ENCODE results near the gene MICAL3. TPM values are rescaled to one million over a fixed set of nuclear protein-coding genes. Genes with fewer than 3 reads are reported as not detected.

MICAL3 gene
- polyA plus RNA-seq, 1 donor from 2014 or later, result 28.1 TPM

DNA sequence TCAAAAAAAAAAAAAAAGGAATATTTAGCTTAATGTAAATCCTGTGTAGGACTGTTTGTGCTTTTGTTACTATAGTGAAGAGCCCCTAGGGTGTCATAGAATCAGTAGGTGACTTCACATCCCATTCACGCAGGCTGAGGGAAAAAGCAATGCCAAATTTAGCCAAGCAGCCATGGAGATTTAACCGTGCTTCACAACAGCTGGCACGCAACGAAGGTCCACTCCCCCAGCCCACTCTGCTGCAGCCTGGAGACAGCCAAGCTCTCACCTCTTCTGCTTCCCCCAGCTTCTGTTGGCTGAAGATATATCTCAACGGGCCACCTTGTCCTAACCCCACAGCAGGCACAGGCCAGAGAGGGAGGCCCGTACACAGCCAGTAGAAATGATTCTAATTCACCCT lies 171.3 kb downstream of the MICAL3 start:
- Histone ChIP-seq H3K9ac (ENCODE audit: low read length) (no peak overlapping the region), H4K20me1 (ENCODE audit: insufficient read depth) (no peaks in the 10 kb centered on the region), H3K79me2 (replicated peaks; ENCODE audit: insufficient read depth, low read length) (no peaks in the 10 kb centered on the region), H3F3A (ENCODE audit: insufficient read depth, low read length, poor library complexity, severe bottlenecking) (no peaks in the 10 kb centered on the region), H3K27me3 (ENCODE audit: insufficient read depth, low read depth, low read length) (no peaks in the 10 kb centered on the region), H3K36me3 (ENCODE audit: insufficient read depth, low read length) (no peaks in the 10 kb centered on the region), H3K4me2 (ENCODE audit: low read length) (no peak overlapping the region), H2AFZ (ENCODE audit: low read depth, low read length) (no peak overlapping the region), H3K9me2 (ENCODE audit: insufficient read depth, low read length) (no peaks in the 10 kb centered on the region), H3K27ac (ENCODE audit: low read length) (no peak overlapping the region), H3K9me3 (ENCODE audit: low read length) (no peaks in the 10 kb centered on the region), H3K4me3 (ENCODE audit: low read length) (no peak overlapping the region)
- TF ChIP-seq TAF1 (IDR thresholded peaks at IDR 0.05; ENCODE audit: low read depth) (no peak), POLR2AphosphoS5 (IDR thresholded peaks at IDR 0.05) (no peak), SMC3 (conservative IDR thresholded peaks at IDR 0.05; ENCODE audit: poor library complexity) (no peak), EZH2 (IDR thresholded peaks at IDR 0.05; ENCODE audit: borderline replicate concordance, insufficient read depth, low read length, poor library complexity, severe bottlenecking) (no peak), MXI1 (conservative IDR thresholded peaks at IDR 0.05; ENCODE audit: poor library complexity, severe bottlenecking) (no peak), RAD21 (conservative IDR thresholded peaks at IDR 0.05) (no peak), EP300 (conservative IDR thresholded peaks at IDR 0.05; ENCODE audit: poor library complexity, severe bottlenecking) (no peak)
- TF ChIP-seq, protein P1, sequence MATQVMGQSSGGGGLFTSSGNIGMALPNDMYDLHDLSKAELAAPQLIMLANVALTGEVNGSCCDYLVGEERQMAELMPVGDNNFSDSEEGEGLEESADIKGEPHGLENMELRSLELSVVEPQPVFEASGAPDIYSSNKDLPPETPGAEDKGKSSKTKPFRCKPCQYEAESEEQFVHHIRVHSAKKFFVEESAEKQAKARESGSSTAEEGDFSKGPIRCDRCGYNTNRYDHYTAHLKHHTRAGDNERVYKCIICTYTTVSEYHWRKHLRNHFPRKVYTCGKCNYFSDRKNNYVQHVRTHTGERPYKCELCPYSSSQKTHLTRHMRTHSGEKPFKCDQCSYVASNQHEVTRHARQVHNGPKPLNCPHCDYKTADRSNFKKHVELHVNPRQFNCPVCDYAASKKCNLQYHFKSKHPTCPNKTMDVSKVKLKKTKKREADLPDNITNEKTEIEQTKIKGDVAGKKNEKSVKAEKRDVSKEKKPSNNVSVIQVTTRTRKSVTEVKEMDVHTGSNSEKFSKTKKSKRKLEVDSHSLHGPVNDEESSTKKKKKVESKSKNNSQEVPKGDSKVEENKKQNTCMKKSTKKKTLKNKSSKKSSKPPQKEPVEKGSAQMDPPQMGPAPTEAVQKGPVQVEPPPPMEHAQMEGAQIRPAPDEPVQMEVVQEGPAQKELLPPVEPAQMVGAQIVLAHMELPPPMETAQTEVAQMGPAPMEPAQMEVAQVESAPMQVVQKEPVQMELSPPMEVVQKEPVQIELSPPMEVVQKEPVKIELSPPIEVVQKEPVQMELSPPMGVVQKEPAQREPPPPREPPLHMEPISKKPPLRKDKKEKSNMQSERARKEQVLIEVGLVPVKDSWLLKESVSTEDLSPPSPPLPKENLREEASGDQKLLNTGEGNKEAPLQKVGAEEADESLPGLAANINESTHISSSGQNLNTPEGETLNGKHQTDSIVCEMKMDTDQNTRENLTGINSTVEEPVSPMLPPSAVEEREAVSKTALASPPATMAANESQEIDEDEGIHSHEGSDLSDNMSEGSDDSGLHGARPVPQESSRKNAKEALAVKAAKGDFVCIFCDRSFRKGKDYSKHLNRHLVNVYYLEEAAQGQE (IDR thresholded peaks at IDR 0.05; ENCODE audit: borderline replicate concordance), result no peak
- TF ChIP-seq, protein P2, sequence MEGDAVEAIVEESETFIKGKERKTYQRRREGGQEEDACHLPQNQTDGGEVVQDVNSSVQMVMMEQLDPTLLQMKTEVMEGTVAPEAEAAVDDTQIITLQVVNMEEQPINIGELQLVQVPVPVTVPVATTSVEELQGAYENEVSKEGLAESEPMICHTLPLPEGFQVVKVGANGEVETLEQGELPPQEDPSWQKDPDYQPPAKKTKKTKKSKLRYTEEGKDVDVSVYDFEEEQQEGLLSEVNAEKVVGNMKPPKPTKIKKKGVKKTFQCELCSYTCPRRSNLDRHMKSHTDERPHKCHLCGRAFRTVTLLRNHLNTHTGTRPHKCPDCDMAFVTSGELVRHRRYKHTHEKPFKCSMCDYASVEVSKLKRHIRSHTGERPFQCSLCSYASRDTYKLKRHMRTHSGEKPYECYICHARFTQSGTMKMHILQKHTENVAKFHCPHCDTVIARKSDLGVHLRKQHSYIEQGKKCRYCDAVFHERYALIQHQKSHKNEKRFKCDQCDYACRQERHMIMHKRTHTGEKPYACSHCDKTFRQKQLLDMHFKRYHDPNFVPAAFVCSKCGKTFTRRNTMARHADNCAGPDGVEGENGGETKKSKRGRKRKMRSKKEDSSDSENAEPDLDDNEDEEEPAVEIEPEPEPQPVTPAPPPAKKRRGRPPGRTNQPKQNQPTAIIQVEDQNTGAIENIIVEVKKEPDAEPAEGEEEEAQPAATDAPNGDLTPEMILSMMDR (IDR thresholded peaks at IDR 0.05; ENCODE audit: poor library complexity, severe bottlenecking), result no peak

DNA sequence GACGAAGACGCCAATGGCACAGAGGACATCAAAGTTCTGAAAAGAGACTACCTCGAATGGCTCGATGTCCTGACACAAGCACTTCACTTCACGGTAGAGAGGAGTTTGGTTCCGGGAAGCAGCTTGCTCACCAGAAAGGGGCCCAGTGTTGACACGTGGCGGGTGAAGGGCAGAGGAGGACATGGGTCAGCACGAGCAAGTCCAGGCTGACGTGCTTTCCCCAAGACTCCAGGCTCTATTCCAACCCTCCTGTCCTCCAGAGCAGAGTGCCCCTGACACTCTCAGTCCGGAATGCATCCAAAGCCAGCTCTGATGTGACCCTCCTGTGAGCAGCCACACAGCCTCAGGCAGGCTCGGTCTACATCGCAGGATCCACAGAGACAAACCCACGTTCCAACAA lies 172.6 kb downstream of the MICAL3 start:
- Histone ChIP-seq H3K4me2 (ENCODE audit: low read length) (no peak overlapping the region), H3F3A (ENCODE audit: insufficient read depth, low read length, poor library complexity, severe bottlenecking) (no peaks in the 10 kb centered on the region), H4K20me1 (ENCODE audit: insufficient read depth) (no peaks in the 10 kb centered on the region), H3K79me2 (replicated peaks; ENCODE audit: insufficient read depth, low read length) (no peaks in the 10 kb centered on the region), H3K9ac (ENCODE audit: low read length) (no peak overlapping the region), H3K9me3 (ENCODE audit: low read length) (no peaks in the 10 kb centered on the region), H3K36me3 (ENCODE audit: insufficient read depth, low read length) (no peaks in the 10 kb centered on the region), H3K4me3 (ENCODE audit: low read length) (no peak overlapping the region), H3K27ac (ENCODE audit: low read length) (no peak overlapping the region), H2AFZ (ENCODE audit: low read depth, low read length) (no peak overlapping the region), H3K27me3 (ENCODE audit: insufficient read depth, low read depth, low read length) (no peaks in the 10 kb centered on the region), H3K9me2 (ENCODE audit: insufficient read depth, low read length) (no peaks in the 10 kb centered on the region)
- no peak for TF ChIP-seq EP300 (conservative IDR thresholded peaks at IDR 0.05; ENCODE audit: poor library complexity, severe bottlenecking)
- no peak for TF ChIP-seq EZH2 (IDR thresholded peaks at IDR 0.05; ENCODE audit: borderline replicate concordance, insufficient read depth, low read length, poor library complexity, severe bottlenecking)
- TF ChIP-seq RAD21 (conservative IDR thresholded peaks at IDR 0.05), result no peak
- TF ChIP-seq TAF1 (IDR thresholded peaks at IDR 0.05; ENCODE audit: low read depth), result no peak
- no peak for TF ChIP-seq MXI1 (conservative IDR thresholded peaks at IDR 0.05; ENCODE audit: poor library complexity, severe bottlenecking)
- TF ChIP-seq, protein P2 (IDR thresholded peaks at IDR 0.05; ENCODE audit: poor library complexity, severe bottlenecking), result no peak
- no peak for TF ChIP-seq SMC3 (conservative IDR thresholded peaks at IDR 0.05; ENCODE audit: poor library complexity)
- no peak for TF ChIP-seq POLR2AphosphoS5 (IDR thresholded peaks at IDR 0.05)
- TF ChIP-seq, protein P1 (IDR thresholded peaks at IDR 0.05; ENCODE audit: borderline replicate concordance), result no peak

All from neural cell (in vitro differentiated cells).